H9 (cell line): ENCODE measurements around the gene FAM76A. TPM values are rescaled to one million over a fixed set of nuclear protein-coding genes. Genes with fewer than 3 reads are reported as not detected.

Experiments used
- DNase-seq: peaks from one replicate; pipeline ENCODE4 v3.0.0-alpha.2; 2017
- H2AFZ ChIP-seq: one replicate; pipeline ENCODE4 v1.6.1; 2013; ENCODE audit warnings: mild to moderate bottlenecking, low read length, control low read depth, moderate library complexity
- H2AK5ac ChIP-seq: 2 replicates; pipeline ENCODE4 v1.6.1; 2013; ENCODE audit warnings: low read length, control low read depth, mixed read lengths; ENCODE audit not compliant: insufficient read length
- H2BK120ac ChIP-seq: one replicate; pipeline ENCODE4 v1.6.1; 2013; ENCODE audit warnings: low read depth, mild to moderate bottlenecking, low read length, control low read depth, inconsistent platforms; ENCODE audit not compliant: poor library complexity, severe bottlenecking
- H2BK12ac ChIP-seq: 2 replicates; pipeline ENCODE4 v1.6.1; 2013; ENCODE audit warnings: low read length, control low read depth, mixed read lengths, low read depth; ENCODE audit not compliant: insufficient read length
- H2BK15ac ChIP-seq: 2 replicates; pipeline ENCODE4 v1.6.1; 2013; ENCODE audit warnings: low read depth, low read length, control low read depth
- H2BK20ac ChIP-seq: one replicate; pipeline ENCODE4 v1.6.1; 2013; ENCODE audit warnings: low read depth, mild to moderate bottlenecking, low read length, control low read depth, inconsistent platforms; ENCODE audit not compliant: poor library complexity, severe bottlenecking
- H2BK5ac ChIP-seq: 2 replicates; pipeline ENCODE4 v1.6.1; 2013; ENCODE audit warnings: low read length, control low read depth, mixed read lengths; ENCODE audit not compliant: insufficient read length
- H3K14ac ChIP-seq: 2 replicates; pipeline ENCODE4 v1.6.1; 2013; ENCODE audit warnings: low read length, control low read depth; ENCODE audit not compliant: insufficient read depth
- H3K18ac ChIP-seq: 2 replicates; pipeline ENCODE4 v1.6.1; 2013; ENCODE audit warnings: low read depth, mild to moderate bottlenecking, mixed read lengths, low read length, control low read depth; ENCODE audit not compliant: insufficient read length
- H3K23ac ChIP-seq: 2 replicates; pipeline ENCODE4 v1.6.1; 2013; ENCODE audit warnings: low read length, control low read depth, mixed read lengths, low read depth; ENCODE audit not compliant: insufficient read length
- H3K23me2 ChIP-seq: 2 replicates; pipeline ENCODE4 v1.6.1; 2013; ENCODE audit warnings: low read depth, mild to moderate bottlenecking, mixed read lengths, low read length, control low read depth; ENCODE audit not compliant: insufficient read length, poor library complexity, severe bottlenecking
- H3K27ac ChIP-seq: 2 replicates; pipeline ENCODE4 v1.5.1; 2013; ENCODE audit warnings: low read length, control low read depth, mixed read lengths, low read depth; ENCODE audit not compliant: insufficient read length
- H3K27me3 ChIP-seq: 2 replicates; pipeline ENCODE4 v1.6.1; 2013; ENCODE audit warnings: low read length, control low read depth, inconsistent platforms; ENCODE audit not compliant: insufficient read depth
- H3K4ac ChIP-seq: 2 replicates; pipeline ENCODE4 v1.6.1; 2013; ENCODE audit warnings: low read depth, mild to moderate bottlenecking, control low read depth, inconsistent platforms, low read length, moderate library complexity
- H3K4me1 ChIP-seq: 2 replicates; pipeline ENCODE4 v1.6.1; 2013; ENCODE audit warnings: low read length, control low read depth, inconsistent platforms; ENCODE audit not compliant: insufficient read depth
- H3K4me2 ChIP-seq: 2 replicates; pipeline ENCODE4 v1.6.1; 2013; ENCODE audit warnings: low read length, control low read depth, mixed read lengths; ENCODE audit not compliant: insufficient read length, insufficient read depth
- H3K56ac ChIP-seq: 2 replicates; pipeline ENCODE4 v1.6.1; 2013; ENCODE audit warnings: low read depth, mild to moderate bottlenecking, mixed read lengths, low read length, control low read depth; ENCODE audit not compliant: insufficient read length
- H3K79me1 ChIP-seq: 2 replicates; pipeline ENCODE4 v1.6.1; 2013; ENCODE audit warnings: low read depth, mild to moderate bottlenecking, moderate library complexity, low read length, control low read depth, inconsistent platforms; ENCODE audit not compliant: insufficient read depth, poor library complexity, severe bottlenecking
- H3K79me2 ChIP-seq: 2 replicates; pipeline ENCODE4 v1.6.1; 2013; ENCODE audit warnings: low read length, control low read depth, inconsistent platforms; ENCODE audit not compliant: insufficient read depth
- H3K9ac ChIP-seq: 2 replicates; pipeline ENCODE4 v1.6.1; 2013; ENCODE audit warnings: low read length, control low read depth, mixed read lengths; ENCODE audit not compliant: insufficient read length; ENCODE audit errors: extremely low read depth
- H3K9me3 ChIP-seq: one replicate; pipeline ENCODE4 v1.6.1; 2013; ENCODE audit warnings: low read depth, low read length, inconsistent platforms; ENCODE audit not compliant: control insufficient read depth
- H3T11ph ChIP-seq: one replicate; pipeline ENCODE4 v1.6.1; 2013; ENCODE audit warnings: mild to moderate bottlenecking, low read length, control low read depth, inconsistent platforms
- H4K20me1 ChIP-seq: one replicate; pipeline ENCODE4 v1.6.1; 2013; ENCODE audit not compliant: control insufficient read depth, insufficient read length, insufficient read depth
- H4K5ac ChIP-seq: 2 replicates; pipeline ENCODE4 v1.6.1; 2013; ENCODE audit warnings: low read depth, mild to moderate bottlenecking, mixed read lengths, low read length, control low read depth; ENCODE audit not compliant: insufficient read length
- H4K8ac ChIP-seq: replicated peaks from 2 replicates; pipeline ENCODE4 v1.6.1; 2013; ENCODE audit warnings: low read length, control low read depth, mixed read lengths, low read depth; ENCODE audit not compliant: insufficient read length
- H4K91ac ChIP-seq: 2 replicates; pipeline ENCODE4 v1.6.1; 2013; ENCODE audit warnings: low read depth, mild to moderate bottlenecking, moderate library complexity, mixed read lengths, low read length, control low read depth; ENCODE audit not compliant: insufficient read length
- H3K27ac Mint-ChIP-seq, 3 experiments: 2 replicates in 2 of 3; 3 replicates in 1 of 3; pipeline ENCODE4 v1.8.0; 2020 to 2021; ENCODE audit warnings: mixed read lengths in 3 of 3, mild to moderate bottlenecking in 1 of 3, moderate library complexity in 1 of 3
- H3K27me3 Mint-ChIP-seq: 2 replicates; pipeline ENCODE4 v1.8.0; 2021; ENCODE audit warnings: low read depth, mild to moderate bottlenecking, moderate library complexity, mixed read lengths
- H3K36me3 Mint-ChIP-seq, 3 experiments: 2 replicates in 2 of 3; 3 replicates in 1 of 3; pipeline ENCODE4 v1.8.0; 2020 to 2021; ENCODE audit warnings: low read depth in 3 of 3, mixed read lengths in 3 of 3; ENCODE audit not compliant: insufficient read depth in 1 of 3
- H3K4me1 Mint-ChIP-seq, 2 experiments: 2 replicates each; pipeline ENCODE4 v1.8.0; 2020; ENCODE audit warnings: mixed read lengths in 2 of 2
- H3K4me3 Mint-ChIP-seq, 2 experiments: 2 replicates in 1 of 2; 3 replicates in 1 of 2; pipeline ENCODE4 v1.8.0; 2020 to 2021; ENCODE audit warnings: mild to moderate bottlenecking in 2 of 2, mixed read lengths in 2 of 2, moderate library complexity in 1 of 2
- H3K9me3 Mint-ChIP-seq, 2 experiments: 2 replicates in 1 of 2; 3 replicates in 1 of 2; pipeline ENCODE4 v1.8.0; 2020; ENCODE audit warnings: mild to moderate bottlenecking in 2 of 2, mixed read lengths in 2 of 2, moderate library complexity in 1 of 2
- CTCF ChIP-seq: fragments of 200-600 bp; sonication (generic); conservative IDR thresholded peaks from 3 replicates; pipeline ENCODE4 v1.8.0; 2021; ENCODE audit warnings: antibody characterized with exemption, mild to moderate bottlenecking
- WGBS: extraction: QIAGEN DNeasy Blood & Tissue Kit; methylation state at CpG from one replicate; pipeline ENCODE4 v1.1.7; 2013; ENCODE audit warnings: missing lambda C conversion rate, low lambda C conversion rate, mixed read lengths; ENCODE audit not compliant: insufficient read length; ENCODE audit errors: extremely low coverage; 5-methylcytosine and 5-hydroxymethylcytosine counted together
- total RNA-seq: library from RNA; stranded (reverse); gene quantifications from 2 replicates; pipeline ENCODE4 v1.2.1, GENCODE V29; 2021

FAM76A gene
- total RNA-seq, 1 experiment from 2014 or later: 10.6 TPM

GRCh38 chr1:27759236-27759635 is 33.5 kb downstream of the FAM76A start:
- H3K27me3 Mint-ChIP-seq: no peaks in the 10 kb centered on the region
- Histone ChIP-seq H2BK120ac (no peak overlapping the region), H2BK12ac (no peak overlapping the region), H2BK20ac (no peak overlapping the region), H3K9me3 (no peaks in the 10 kb centered on the region), H3K79me2 (no peaks in the 10 kb centered on the region), H2BK15ac (no peak overlapping the region), H3K23ac (no peak overlapping the region), H3T11ph (no peak overlapping the region), H4K20me1 (no peaks in the 10 kb centered on the region), H3K18ac (no peak overlapping the region), H4K5ac (no peak overlapping the region), H4K91ac (no peak overlapping the region), H4K8ac (no peak overlapping the region), H2AFZ (no peak overlapping the region), H3K27ac (no peak overlapping the region), H3K4me1 (no peaks in the 10 kb centered on the region), H3K27me3 (no peaks in the 10 kb centered on the region), H2AK5ac (no peak overlapping the region), H3K23me2 (no peaks in the 10 kb centered on the region), H3K4ac (no peak overlapping the region), H2BK5ac (no peak overlapping the region), H3K4me2 (no peak overlapping the region), H3K14ac (no peak overlapping the region), H3K9ac (no peak overlapping the region), H3K56ac (no peak overlapping the region), H3K79me1 (no peaks in the 10 kb centered on the region)
- TF ChIP-seq CTCF: no peak
- WGBS: no CpG with 5 or more reads among the region's 2 CpGs
- H3K27ac Mint-ChIP-seq: no peak overlapping the region
- H3K9me3 Mint-ChIP-seq: no peaks in the 10 kb centered on the region
- DNase-seq: no peak
- no peaks in the 10 kb centered on the region for H3K4me1 Mint-ChIP-seq
- peaks cover 0 to 31% (median 20%) of the 10 kb centered on the region in 3 experiments; a peak in 5 of 7 replicates for H3K36me3 Mint-ChIP-seq
- H3K4me3 Mint-ChIP-seq: no peak overlapping the region
